Measurements from ENCODE around the gene USPL1. TPM values are rescaled to one million over a fixed set of nuclear protein-coding genes. Genes with fewer than 3 reads are reported as not detected.

Gene USPL1
- total and polyA plus RNA-seq, 2 of the 13 experiments (the other 11 are each of a cell fraction or from before 2014, with no cell fraction given): 13.7 to 15.9 TPM

- TF ChIP-seq ZBTB44 (CRISPR knock-in tag; IDR thresholded peaks at IDR 0.05) (peak; percentile 77), ZMAT5 (CRISPR knock-in tag; IDR thresholded peaks at IDR 0.05; ENCODE audit: borderline replicate concordance, low read depth) (no peak), MBNL3 (CRISPR knock-in tag; conservative IDR thresholded peaks at IDR 0.05) (no peak), DPF2 (CRISPR knock-in tag; IDR thresholded peaks at IDR 0.05; ENCODE audit: borderline replicate concordance, low read depth) (no peak), TEF (CRISPR knock-in tag; IDR thresholded peaks at IDR 0.05) (no peak; the same call in 1 of the 2 replicates), CEBPZ (IDR thresholded peaks at IDR 0.05; ENCODE audit: low read length) (no peak), SOX6 (IDR thresholded peaks at IDR 0.05) (no peak), SOX6 (CRISPR knock-in tag; IDR thresholded peaks at IDR 0.05) (peak; percentile 91), TGIF2 (CRISPR knock-in tag; IDR thresholded peaks at IDR 0.05) (peak; percentile 94), ELF4 (CRISPR knock-in tag; IDR thresholded peaks at IDR 0.05; ENCODE audit: borderline replicate concordance) (peak; percentile 54; the same call in 1 of the 2 replicates), ZSCAN29 (CRISPR knock-in tag; conservative IDR thresholded peaks at IDR 0.05) (peak; percentile 93), NFIB (CRISPR knock-in tag; IDR thresholded peaks at IDR 0.05; ENCODE audit: borderline replicate concordance) (no peak), RFXANK (CRISPR knock-in tag; IDR thresholded peaks at IDR 0.05) (peak; percentile 69; the same call in 1 of the 2 replicates), GATA4 (IDR thresholded peaks at IDR 0.05; ENCODE audit: borderline replicate concordance, low read depth) (no peak), MTA3 (CRISPR knock-in tag; IDR thresholded peaks at IDR 0.05) (no peak), SMAD3 (CRISPR knock-in tag; IDR thresholded peaks at IDR 0.05) (peak; percentile 92; the same call in 1 of the 2 replicates), TP53 (CRISPR knock-in tag; conservative IDR thresholded peaks at IDR 0.05) (no peak; the same call in 1 of the 2 replicates), BORCS8-MEF2B (CRISPR knock-in tag; IDR thresholded peaks at IDR 0.05) (peak; percentile 99), ZNF704 (CRISPR knock-in tag; IDR thresholded peaks at IDR 0.05; ENCODE audit: borderline replicate concordance) (peak; percentile 95), U2AF1 (optimal IDR thresholded peaks at IDR 0.05; ENCODE audit: low read depth, low read length) (no peak), CEBPG (CRISPR knock-in tag; IDR thresholded peaks at IDR 0.05) (peak; percentile 59), SPEN (CRISPR knock-in tag; IDR thresholded peaks at IDR 0.05; ENCODE audit: low read depth) (peak; percentile 99)
These were observed at the start of gene USPL1 (continued) for GRCh38 chr13:30617315-30618185.
